ENCODE data around the gene MYCBPAP. TPM values are rescaled to one million over a fixed set of nuclear protein-coding genes. Genes with fewer than 3 reads are reported as not detected.
A peak's percentile ranks its signal among the peaks of the same experiment; 100 is the strongest.

MYCBPAP gene
- total RNA-seq, 2 experiments from 2014 or later = 1.4 to 1.8 TPM

DNA sequence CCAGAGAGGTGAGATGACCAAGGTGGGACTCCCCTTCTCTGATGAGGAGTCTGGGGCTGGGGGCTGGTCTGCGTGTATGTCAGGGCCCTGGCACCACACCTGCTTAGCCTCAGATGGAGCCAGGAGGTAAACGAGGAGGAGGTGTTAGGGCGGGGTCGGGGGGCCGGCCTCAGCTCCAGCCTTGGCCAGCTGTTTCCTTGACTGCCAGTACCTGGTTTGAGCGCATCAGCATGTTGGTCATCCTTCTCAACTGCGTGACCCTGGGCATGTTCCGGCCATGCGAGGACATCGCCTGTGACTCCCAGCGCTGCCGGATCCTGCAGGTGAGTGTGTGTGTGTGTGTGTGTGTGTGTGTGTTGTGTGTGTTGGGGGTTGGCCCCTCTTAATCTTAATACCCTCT, 60.4 kb downstream of the MYCBPAP start:
- H3K4me1 Mint-ChIP-seq = peaks cover 3% of the 10 kb centered on the region
- CTCF ChIA-PET = interaction anchor here (1.0 kb wide), 1 partner anchor 90 kb away, joined by 3 read pairs; no protein-coding TSS in a partner anchor
- H3K27me3 Mint-ChIP-seq = peaks cover 32% of the 10 kb centered on the region
- DNase-seq (no peak), ATAC-seq (no peak)
- no peaks in the 10 kb centered on the region for H3K36me3 Mint-ChIP-seq (ENCODE audit: low read depth)
- H3K27ac Mint-ChIP-seq = no peak overlapping the region
- H3K9me3 Mint-ChIP-seq (ENCODE audit: low read depth) = no peaks in the 10 kb centered on the region
- POLR2A ChIA-PET = no interaction called here
- intact Hi-C loops (cut with DNase I, micrococcal nuclease) = no loop called here
- H3K4me3 Mint-ChIP-seq = no peak overlapping the region

DNA sequence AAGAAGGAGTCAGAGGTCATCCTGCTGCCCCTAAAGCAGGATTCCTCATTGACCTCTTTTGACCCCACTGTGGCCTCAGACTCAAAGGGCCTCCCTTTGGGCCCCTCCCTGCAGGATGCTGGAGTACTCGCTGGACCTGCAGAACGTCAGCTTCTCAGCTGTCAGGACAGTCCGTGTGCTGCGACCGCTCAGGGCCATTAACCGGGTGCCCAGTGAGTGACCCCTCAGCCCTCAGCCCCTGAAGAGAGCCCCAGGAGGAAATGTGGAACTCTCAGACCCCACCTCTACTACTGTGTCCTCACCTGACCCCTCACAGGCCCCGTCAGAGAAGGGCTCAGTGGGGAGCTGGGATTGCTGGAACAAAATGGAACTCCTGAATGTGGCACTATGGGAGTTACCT, 61.4 kb downstream of the MYCBPAP start:
- CTCF ChIA-PET = interaction anchor here (1.0 kb wide), 1 partner anchor 90 kb away, joined by 3 read pairs; no protein-coding TSS in a partner anchor
- intact Hi-C loops (cut with DNase I, micrococcal nuclease) = no loop called here
- no peak for ATAC-seq
- Mint-ChIP-seq H3K27ac (no peak overlapping the region), H3K36me3 (ENCODE audit: low read depth) (no peaks in the 10 kb centered on the region), H3K9me3 (ENCODE audit: low read depth) (no peaks in the 10 kb centered on the region), H3K27me3 (peaks cover 25% of the 10 kb centered on the region), H3K4me1 (peaks cover 3% of the 10 kb centered on the region), H3K4me3 (no peak overlapping the region)
- DNase-seq = no peak
- POLR2A ChIA-PET = no interaction called here

DNA sequence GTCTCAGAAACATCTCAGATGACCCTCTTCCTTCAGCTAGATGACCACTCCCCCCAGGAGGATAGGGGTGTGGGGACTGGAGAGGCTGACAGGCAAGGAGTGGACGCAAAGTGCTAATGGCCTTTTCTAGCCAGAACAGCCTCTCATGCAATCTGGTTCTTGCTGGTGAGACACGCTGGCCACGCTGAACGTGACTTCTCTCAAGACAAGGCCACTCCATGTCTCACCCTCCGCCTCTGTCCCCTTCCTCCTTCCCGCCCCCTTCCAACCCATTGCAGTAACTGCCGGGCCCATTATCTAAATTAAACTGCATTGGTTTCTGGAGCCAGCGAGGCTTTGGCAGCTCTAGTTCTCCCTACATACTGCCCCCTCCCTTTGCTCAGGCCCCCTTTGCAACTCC, 61.8 kb downstream of the MYCBPAP start:
- H3K36me3 Mint-ChIP-seq (ENCODE audit: low read depth) = no peaks in the 10 kb centered on the region
- POLR2A ChIA-PET = no interaction called here
- no peak overlapping the region for H3K4me3 Mint-ChIP-seq
- no peak for DNase-seq
- peaks cover under 1% of the 10 kb centered on the region for H3K4me1 Mint-ChIP-seq
- H3K27ac Mint-ChIP-seq = no peak overlapping the region
- H3K9me3 Mint-ChIP-seq (ENCODE audit: low read depth) = no peaks in the 10 kb centered on the region
- peaks cover 20% of the 10 kb centered on the region for H3K27me3 Mint-ChIP-seq
- ATAC-seq = no peak
- intact Hi-C loops (cut with DNase I, micrococcal nuclease) = no loop called here
- CTCF ChIA-PET = no interaction called here

DNA sequence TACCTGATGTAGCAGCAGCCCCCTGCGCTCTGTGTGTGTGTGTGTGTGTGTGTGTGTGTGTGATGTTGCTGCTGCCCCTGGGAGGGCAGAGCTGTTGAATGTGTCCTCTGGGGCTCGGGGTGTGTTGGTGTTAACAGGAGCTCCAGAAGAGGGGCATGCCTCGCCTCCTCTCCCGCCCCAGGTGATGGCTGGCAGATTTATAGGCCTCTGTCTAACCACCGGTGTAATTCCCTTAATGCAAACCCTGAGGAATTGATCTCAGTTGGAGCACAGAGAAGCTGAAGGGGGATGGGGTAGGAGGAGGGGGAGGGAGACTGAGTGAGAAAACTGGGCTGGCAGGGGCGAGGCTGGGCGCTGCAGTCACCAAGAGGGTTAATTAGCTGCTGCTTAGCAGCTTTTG, 62.3 kb downstream of the MYCBPAP start:
- Mint-ChIP-seq H3K27me3 (peaks cover 19% of the 10 kb centered on the region), H3K9me3 (ENCODE audit: low read depth) (no peaks in the 10 kb centered on the region), H3K36me3 (ENCODE audit: low read depth) (no peaks in the 10 kb centered on the region), H3K4me1 (no peaks in the 10 kb centered on the region), H3K4me3 (no peak overlapping the region), H3K27ac (no peak overlapping the region)
- ChIA-PET CTCF (interaction anchor here (0.6 kb wide), 1 partner anchor 39 kb away, joined by 3 read pairs; no protein-coding TSS in a partner anchor), POLR2A (interaction anchor here (0.6 kb wide), 1 partner anchor 123 kb away, joined by 3 read pairs; no protein-coding TSS in a partner anchor)
- DNase-seq (no peak), ATAC-seq (no peak)
- intact Hi-C loops (cut with DNase I, micrococcal nuclease) = no loop called here

DNA sequence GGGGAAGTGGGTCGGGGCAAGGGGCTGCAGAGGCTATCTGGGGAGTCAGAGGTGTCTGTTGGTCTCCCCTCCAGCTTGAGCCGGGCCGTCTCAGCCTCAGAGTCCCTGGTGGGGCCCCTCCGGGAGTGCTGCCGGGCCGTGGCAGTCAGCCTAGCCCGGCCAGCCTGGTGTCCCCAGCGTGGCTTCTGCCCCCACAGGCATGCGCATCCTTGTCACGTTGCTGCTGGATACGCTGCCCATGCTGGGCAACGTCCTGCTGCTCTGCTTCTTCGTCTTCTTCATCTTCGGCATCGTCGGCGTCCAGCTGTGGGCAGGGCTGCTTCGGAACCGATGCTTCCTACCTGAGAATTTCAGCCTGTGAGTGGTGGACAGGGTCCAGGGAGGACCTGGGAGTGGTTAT, 63.4 kb downstream of the MYCBPAP start:
- intact Hi-C loops (cut with DNase I, micrococcal nuclease) = no loop called here
- Mint-ChIP-seq H3K4me3 (no peak overlapping the region), H3K27ac (no peak overlapping the region), H3K4me1 (no peaks in the 10 kb centered on the region), H3K36me3 (ENCODE audit: low read depth) (no peaks in the 10 kb centered on the region), H3K27me3 (peaks cover 9% of the 10 kb centered on the region), H3K9me3 (ENCODE audit: low read depth) (no peaks in the 10 kb centered on the region)
- ChIA-PET POLR2A (no interaction called here), CTCF (no interaction called here)
- ATAC-seq (no peak), DNase-seq (no peak)

DNA sequence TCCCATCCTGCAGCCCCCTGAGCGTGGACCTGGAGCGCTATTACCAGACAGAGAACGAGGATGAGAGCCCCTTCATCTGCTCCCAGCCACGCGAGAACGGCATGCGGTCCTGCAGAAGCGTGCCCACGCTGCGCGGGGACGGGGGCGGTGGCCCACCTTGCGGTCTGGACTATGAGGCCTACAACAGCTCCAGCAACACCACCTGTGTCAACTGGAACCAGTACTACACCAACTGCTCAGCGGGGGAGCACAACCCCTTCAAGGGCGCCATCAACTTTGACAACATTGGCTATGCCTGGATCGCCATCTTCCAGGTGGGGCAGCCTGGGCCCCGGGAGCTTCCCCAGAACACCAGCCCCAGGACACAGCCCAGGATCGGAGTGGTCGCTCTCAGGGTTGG, 64.3 kb downstream of the MYCBPAP start:
- Mint-ChIP-seq H3K27me3 (peaks cover 9% of the 10 kb centered on the region), H3K27ac (no peak overlapping the region), H3K36me3 (ENCODE audit: low read depth) (no peaks in the 10 kb centered on the region), H3K4me1 (no peaks in the 10 kb centered on the region), H3K9me3 (ENCODE audit: low read depth) (no peaks in the 10 kb centered on the region), H3K4me3 (no peak overlapping the region)
- DNase-seq (no peak), ATAC-seq (no peak)
- intact Hi-C loops (cut with DNase I, micrococcal nuclease) = no loop called here
- ChIA-PET POLR2A (no interaction called here), CTCF (no interaction called here)

DNA sequence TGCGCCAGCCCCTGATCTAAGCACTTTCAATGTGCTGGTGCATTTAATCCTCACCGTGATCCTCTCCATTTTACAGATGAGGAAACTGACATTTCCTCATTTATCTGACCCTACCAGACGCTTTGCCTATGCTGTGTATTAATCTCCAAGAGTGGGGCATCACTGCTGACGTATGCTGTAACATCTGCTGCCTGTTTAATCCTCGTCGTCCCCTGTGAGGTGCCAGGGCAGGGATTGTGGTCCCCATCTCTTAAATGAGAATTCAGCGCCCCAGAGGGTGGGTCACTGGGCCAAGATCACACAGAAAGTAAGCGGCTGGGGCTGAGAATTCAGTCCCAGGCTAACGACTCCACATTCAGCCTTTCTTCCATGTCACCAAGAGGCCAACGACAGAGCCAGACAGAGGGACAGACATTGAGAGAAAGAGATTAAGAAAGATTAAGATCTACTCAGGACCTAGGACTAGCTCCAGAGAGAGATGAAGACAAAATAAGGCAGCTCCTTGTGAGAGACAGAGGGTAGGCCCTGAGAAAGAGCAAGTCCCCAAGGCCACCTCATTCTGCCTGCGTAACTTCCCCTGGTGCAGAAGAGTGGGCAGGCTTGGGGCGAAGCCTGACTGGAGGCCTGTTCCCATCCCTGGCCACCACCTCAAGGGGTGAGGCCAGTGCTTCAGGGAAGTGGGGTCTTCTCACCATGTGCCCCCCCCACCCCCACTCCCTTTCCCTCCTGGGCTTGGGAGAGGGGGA, 65.8 kb downstream of the MYCBPAP start:
- ChIA-PET CTCF (interaction anchor here (1.0 to 1.5 kb wide), 3 partner anchors 8 to 90 kb away, joined by 4 to 7 read pairs (median 6); no protein-coding TSS in a partner anchor), POLR2A (no interaction called here)
- DNase-seq = no peak
- Mint-ChIP-seq H3K9me3 (ENCODE audit: low read depth) (no peaks in the 10 kb centered on the region), H3K27me3 (peaks cover 10% of the 10 kb centered on the region), H3K4me3 (no peak overlapping the region), H3K27ac (no peak overlapping the region), H3K4me1 (no peaks in the 10 kb centered on the region), H3K36me3 (ENCODE audit: low read depth) (no peaks in the 10 kb centered on the region)
- intact Hi-C loops (cut with DNase I, micrococcal nuclease) = no loop called here
- ATAC-seq = no peak

DNA sequence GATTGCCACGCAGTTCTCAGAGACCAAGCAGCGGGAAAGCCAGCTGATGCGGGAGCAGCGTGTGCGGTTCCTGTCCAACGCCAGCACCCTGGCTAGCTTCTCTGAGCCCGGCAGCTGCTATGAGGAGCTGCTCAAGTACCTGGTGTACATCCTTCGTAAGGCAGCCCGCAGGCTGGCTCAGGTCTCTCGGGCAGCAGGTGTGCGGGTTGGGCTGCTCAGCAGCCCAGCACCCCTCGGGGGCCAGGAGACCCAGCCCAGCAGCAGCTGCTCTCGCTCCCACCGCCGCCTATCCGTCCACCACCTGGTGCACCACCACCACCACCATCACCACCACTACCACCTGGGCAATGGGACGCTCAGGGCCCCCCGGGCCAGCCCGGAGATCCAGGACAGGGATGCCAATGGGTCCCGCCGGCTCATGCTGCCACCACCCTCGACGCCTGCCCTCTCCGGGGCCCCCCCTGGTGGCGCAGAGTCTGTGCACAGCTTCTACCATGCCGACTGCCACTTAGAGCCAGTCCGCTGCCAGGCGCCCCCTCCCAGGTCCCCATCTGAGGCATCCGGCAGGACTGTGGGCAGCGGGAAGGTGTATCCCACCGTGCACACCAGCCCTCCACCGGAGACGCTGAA, 67.5 kb downstream of the MYCBPAP start:
- Mint-ChIP-seq H3K9me3 (ENCODE audit: low read depth) (no peaks in the 10 kb centered on the region), H3K27me3 (peaks cover 10% of the 10 kb centered on the region), H3K4me1 (no peaks in the 10 kb centered on the region), H3K4me3 (no peak overlapping the region), H3K27ac (no peak overlapping the region), H3K36me3 (ENCODE audit: low read depth) (no peaks in the 10 kb centered on the region)
- ChIA-PET POLR2A (no interaction called here), CTCF (interaction anchor here (1.4 to 1.5 kb wide), 2 partner anchors 10 to 92 kb away, joined by 6 to 7 read pairs; no protein-coding TSS in a partner anchor)
- ATAC-seq = no peak
- intact Hi-C loops (cut with DNase I, micrococcal nuclease) = no loop called here
- DNase-seq = peak; percentile 28

DNA sequence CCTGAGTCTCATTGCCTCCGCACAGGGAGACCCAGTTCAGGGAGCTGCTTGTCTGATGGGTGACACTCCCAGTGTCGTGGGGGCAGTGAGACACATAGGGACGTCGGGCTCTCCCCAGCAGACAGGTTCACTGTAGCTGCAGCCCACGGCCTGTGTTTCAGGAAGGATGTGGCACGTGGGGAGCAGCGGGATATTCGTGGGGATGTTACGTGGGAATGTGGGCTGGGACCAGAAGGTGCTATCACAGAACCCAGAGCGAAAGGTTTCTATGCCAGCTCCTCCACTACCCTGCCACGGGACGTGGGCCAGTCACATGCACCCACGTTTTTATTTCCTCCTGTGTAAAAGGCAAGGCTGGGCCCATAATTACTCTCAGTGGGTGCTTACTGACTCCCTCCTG, 68.6 kb downstream of the MYCBPAP start:
- CTCF ChIA-PET = interaction anchor here (0.7 to 1.5 kb wide), 2 partner anchors 14 to 93 kb away, joined by 4 to 5 read pairs; no protein-coding TSS in a partner anchor
- DNase-seq (no peak), ATAC-seq (no peak)
- H3K27ac Mint-ChIP-seq = no peak overlapping the region
- no peaks in the 10 kb centered on the region for H3K36me3 Mint-ChIP-seq (ENCODE audit: low read depth)
- peaks cover 9% of the 10 kb centered on the region for H3K27me3 Mint-ChIP-seq
- intact Hi-C loops (cut with DNase I, micrococcal nuclease) = no loop called here
- no peak overlapping the region for H3K4me3 Mint-ChIP-seq
- no peaks in the 10 kb centered on the region for H3K9me3 Mint-ChIP-seq (ENCODE audit: low read depth)
- H3K4me1 Mint-ChIP-seq = no peaks in the 10 kb centered on the region
- POLR2A ChIA-PET = no interaction called here

DNA sequence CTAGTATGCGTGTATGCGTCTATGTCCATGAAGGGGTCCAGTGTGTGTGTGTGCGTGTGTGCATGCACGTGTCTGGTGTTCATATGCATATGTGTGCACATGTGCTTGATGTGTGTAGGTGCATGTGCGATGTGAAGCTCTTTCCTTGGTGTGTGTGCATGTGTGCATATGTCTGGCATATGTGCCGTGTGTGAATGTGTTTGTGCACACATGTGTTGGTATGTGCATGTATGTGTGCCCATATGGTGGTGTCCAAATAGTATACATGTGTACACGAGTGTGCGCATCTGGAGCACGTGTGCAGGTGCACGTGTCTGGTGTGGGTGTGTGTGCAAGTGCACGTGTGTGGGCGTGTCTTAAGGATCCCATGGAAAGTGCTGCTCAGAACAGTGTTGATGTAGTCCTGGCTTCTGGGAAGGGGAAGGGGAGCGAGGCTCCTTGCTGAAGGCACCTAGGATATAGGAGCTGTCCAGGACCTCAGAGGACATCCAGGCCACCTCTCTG, 69.3 kb downstream of the MYCBPAP start:
- no peak for ATAC-seq
- DNase-seq = no peak
- Mint-ChIP-seq H3K9me3 (ENCODE audit: low read depth) (no peaks in the 10 kb centered on the region), H3K4me3 (no peak overlapping the region), H3K36me3 (ENCODE audit: low read depth) (no peaks in the 10 kb centered on the region), H3K27ac (no peak overlapping the region), H3K27me3 (peaks cover 8% of the 10 kb centered on the region), H3K4me1 (no peaks in the 10 kb centered on the region)
- CTCF ChIA-PET = interaction anchor here (1.5 kb wide), 1 partner anchor 14 kb away, joined by 5 read pairs; no protein-coding TSS in a partner anchor
- intact Hi-C loops (cut with DNase I, micrococcal nuclease) = no loop called here
- POLR2A ChIA-PET = no interaction called here

DNA sequence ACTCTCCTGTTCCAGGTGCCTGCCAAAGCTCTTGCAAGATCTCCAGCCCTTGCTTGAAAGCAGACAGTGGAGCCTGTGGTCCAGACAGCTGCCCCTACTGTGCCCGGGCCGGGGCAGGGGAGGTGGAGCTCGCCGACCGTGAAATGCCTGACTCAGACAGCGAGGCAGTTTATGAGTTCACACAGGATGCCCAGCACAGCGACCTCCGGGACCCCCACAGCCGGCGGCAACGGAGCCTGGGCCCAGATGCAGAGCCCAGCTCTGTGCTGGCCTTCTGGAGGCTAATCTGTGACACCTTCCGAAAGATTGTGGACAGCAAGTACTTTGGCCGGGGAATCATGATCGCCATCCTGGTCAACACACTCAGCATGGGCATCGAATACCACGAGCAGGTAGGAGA, 69.9 kb downstream of the MYCBPAP start:
- ATAC-seq = no peak
- ChIA-PET CTCF (interaction anchor here (1.5 kb wide), 1 partner anchor 15 kb away, joined by 5 read pairs; no protein-coding TSS in a partner anchor), POLR2A (no interaction called here)
- DNase-seq = no peak
- Mint-ChIP-seq H3K9me3 (ENCODE audit: low read depth) (no peaks in the 10 kb centered on the region), H3K4me3 (no peak overlapping the region), H3K36me3 (ENCODE audit: low read depth) (no peaks in the 10 kb centered on the region), H3K27ac (no peak overlapping the region), H3K4me1 (no peaks in the 10 kb centered on the region), H3K27me3 (peaks cover 8% of the 10 kb centered on the region)
- intact Hi-C loops (cut with DNase I, micrococcal nuclease) = no loop called here

DNA sequence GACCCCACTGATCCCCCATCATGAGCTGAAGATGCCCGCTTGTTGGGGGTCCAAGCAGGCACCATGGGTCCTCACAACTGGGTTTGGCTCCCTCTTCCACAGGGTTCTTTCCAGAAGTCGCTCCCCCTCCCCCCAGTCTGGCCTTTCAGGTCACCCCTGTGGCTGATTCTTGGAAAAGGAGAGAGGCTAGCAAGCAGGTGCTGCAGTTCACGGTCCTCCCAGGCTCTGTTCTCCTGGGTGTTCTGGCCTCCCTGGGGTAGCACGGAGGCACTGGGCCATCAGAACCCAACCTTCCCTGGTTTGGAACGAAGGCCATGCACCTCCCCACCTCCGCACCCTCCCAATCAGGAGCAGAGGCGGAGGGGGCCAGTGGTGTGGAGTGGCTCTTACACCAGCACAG, 71.2 kb downstream of the MYCBPAP start:
- Mint-ChIP-seq H3K27ac (no peak overlapping the region), H3K27me3 (peaks cover 10% of the 10 kb centered on the region), H3K36me3 (ENCODE audit: low read depth) (no peaks in the 10 kb centered on the region), H3K9me3 (ENCODE audit: low read depth) (no peaks in the 10 kb centered on the region), H3K4me1 (no peaks in the 10 kb centered on the region), H3K4me3 (no peak overlapping the region)
- no peak for DNase-seq
- ATAC-seq = no peak
- CTCF ChIA-PET = interaction anchor here (0.9 kb wide), 1 partner anchor 16 kb away, joined by 3 read pairs; no protein-coding TSS in a partner anchor
- POLR2A ChIA-PET = no interaction called here
- intact Hi-C loops (cut with DNase I, micrococcal nuclease) = no loop called here

Measured in activated CD4-positive, alpha-beta T cell treated with anti-CD3 and anti-CD28 coated beads for 36 hours (primary cell).